Right lobe of liver (tissue), 6 donors: ENCODE results near the gene INAFM2. TPM values are rescaled to one million over a fixed set of nuclear protein-coding genes. Genes with fewer than 3 reads are reported as not detected.
A peak's percentile ranks its signal among the peaks of the same experiment; 100 is the strongest.

Experiments used
- ATAC-seq, 4 donors: fragments of 200-7000 bp; cut with Tn5 transposase; one replicate each; pipeline ENCODE4 v1.9.1; 2020; ENCODE audit warnings: mild to moderate bottlenecking in 4 of 4, moderate library complexity in 4 of 4
- DNase-seq, 3 donors: peaks; one replicate each; pipeline ENCODE4 v3.0.0-alpha.2; 2020
- H3K27ac ChIP-seq, 3 donors: fragments of 200-600 bp; one replicate each; pipeline ENCODE4 v1.8.0; 2022
- H3K27me3 ChIP-seq, 2 donors: fragments of 200-600 bp; one replicate each; pipeline ENCODE4 v1.8.0; 2022
- H3K36me3 ChIP-seq, 4 donors: fragments of 200-600 bp; sonication (generic) in 1 of 4; one replicate each; pipeline versions ENCODE4 v1.5.1 to v1.8.0; 2017 to 2022; ENCODE audit warnings: control low read depth in 1 of 4
- H3K4me1 ChIP-seq, 4 donors: fragments of 200-600 bp; sonication (generic) in 1 of 4; one replicate each; pipeline versions ENCODE4 v1.5.1 to v1.8.0; 2017 to 2022; ENCODE audit warnings: control low read depth in 1 of 4
- H3K4me3 ChIP-seq, 3 donors: fragments of 200-600 bp; one replicate each; pipeline ENCODE4 v1.8.0; 2022
- H3K9me3 ChIP-seq, 4 donors: fragments of 200-600 bp; sonication (generic) in 1 of 4; one replicate each; pipeline versions ENCODE4 v1.5.1 to v1.8.0; 2017 to 2022; ENCODE audit warnings: control low read depth in 1 of 4
- CTCF ChIP-seq, 4 donors: fragments of 200-600 bp in 3 of 4; fragments of 450-650 bp in 1 of 4; IDR thresholded peaks; one replicate each; pipeline versions ENCODE4 v1.5.1 to v1.8.0; 2016 to 2022; ENCODE audit warnings: antibody characterized with exemption in 4 of 4, mild to moderate bottlenecking in 2 of 4
- POLR2A ChIP-seq: fragments of 450-650 bp; IDR thresholded peaks from one replicate; pipeline ENCODE4 v1.6.1; 2017; ENCODE audit warnings: antibody characterized with exemption, mild to moderate bottlenecking
- WGBS: methylation state at CpG from one replicate; pipeline ENCODE4 v1.1.6; 2018; ENCODE audit warnings: low coverage, low lambda C conversion rate; ENCODE audit not compliant: insufficient coverage; ENCODE audit errors: missing lambda C conversion rate; 5-methylcytosine and 5-hydroxymethylcytosine counted together
- intact Hi-C, 2 donors: fragments of 100-400 bp; cut with DNase I; formaldehyde crosslinking; loops; one replicate each; pipeline versions ENCODE4 v1.11.2 to v1.14.1; 2022
- total RNA-seq, 6 experiments: library from RNA; depleted of rRNA in 2 of 6; stranded (reverse); fragments of >200 nt in 2 of 6; fragmentation: NEBNext Ultra II Directional in 3 of 6; extraction: Animal tissue kit (Norgen Biotek cat#: 25700) in 3 of 6; gene quantifications; one replicate each; pipeline versions ENCODE4 v1.1.0 to v1.2.4, GENCODE V29; 2016 to 2023
- donor health status: DM: no; HTN: yes; CAD: no.
- donor health status: DM: no; HTN: no; CAD: no.
- donor health status: DM: no; HTN: no; CAD: no.
- donor health status: DM: no; HTN: yes; CAD: no.
- donor health status: DM: no; HTN: yes; CAD: no.

INAFM2 gene
- total RNA-seq, 6 experiments from 2014 or later: 4.6 to 8.7 (median 5.8) TPM

DNA sequence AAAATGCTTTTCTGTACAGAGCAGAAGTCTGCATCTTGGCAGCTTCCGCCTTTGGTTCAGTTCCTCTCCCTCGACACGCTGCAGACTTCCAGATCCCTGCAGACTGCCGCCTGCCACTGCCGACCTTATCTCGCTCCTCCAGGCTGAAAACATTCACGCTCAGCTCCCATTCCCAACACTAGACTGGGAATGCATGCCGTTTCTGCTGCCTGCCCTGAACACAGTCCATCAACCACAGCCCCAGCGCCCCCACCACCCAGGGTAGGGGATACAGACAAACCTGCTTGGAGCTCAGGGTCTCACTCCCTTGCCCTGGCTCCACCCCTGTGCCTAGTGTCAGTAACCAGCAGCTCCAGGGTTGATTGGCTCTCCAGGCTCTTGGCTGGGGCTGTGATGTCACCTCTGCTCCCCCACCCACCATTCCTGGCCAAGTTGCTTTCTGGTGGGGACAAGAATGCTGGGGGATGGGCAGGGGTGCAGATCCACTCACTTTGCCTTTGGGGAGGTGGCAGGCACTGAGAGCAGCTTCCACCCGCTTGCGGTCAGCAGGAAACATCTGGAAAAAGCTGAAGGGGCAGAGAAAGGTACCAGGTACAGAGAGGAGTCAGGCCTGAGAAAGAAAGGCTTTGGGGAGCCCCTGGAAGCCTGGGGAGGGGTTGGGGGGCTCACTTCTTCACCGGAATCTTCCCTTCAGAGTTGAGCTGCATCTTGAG is 21.9 kb upstream of the INAFM2 start:
- Histone ChIP-seq H3K4me1 (no peaks in the 10 kb centered on the region), H3K4me3 (no peak overlapping the region), H3K9me3 (no peaks in the 10 kb centered on the region), H3K27me3 (no peaks in the 10 kb centered on the region), H3K27ac (no peak overlapping the region), H3K36me3 (no peaks in the 10 kb centered on the region)
- DNase-seq (peak in 1 of 3 donors; percentile 51), ATAC-seq (peak; percentile 12 to 53 (median 30))
- TF ChIP-seq CTCF (IDR thresholded peaks at IDR 0.05): no peak
- TF ChIP-seq POLR2A: no peak
- 51% methylated on average over 9 of the region's 12 CpGs for WGBS
- intact Hi-C loops: no loop called here

DNA sequence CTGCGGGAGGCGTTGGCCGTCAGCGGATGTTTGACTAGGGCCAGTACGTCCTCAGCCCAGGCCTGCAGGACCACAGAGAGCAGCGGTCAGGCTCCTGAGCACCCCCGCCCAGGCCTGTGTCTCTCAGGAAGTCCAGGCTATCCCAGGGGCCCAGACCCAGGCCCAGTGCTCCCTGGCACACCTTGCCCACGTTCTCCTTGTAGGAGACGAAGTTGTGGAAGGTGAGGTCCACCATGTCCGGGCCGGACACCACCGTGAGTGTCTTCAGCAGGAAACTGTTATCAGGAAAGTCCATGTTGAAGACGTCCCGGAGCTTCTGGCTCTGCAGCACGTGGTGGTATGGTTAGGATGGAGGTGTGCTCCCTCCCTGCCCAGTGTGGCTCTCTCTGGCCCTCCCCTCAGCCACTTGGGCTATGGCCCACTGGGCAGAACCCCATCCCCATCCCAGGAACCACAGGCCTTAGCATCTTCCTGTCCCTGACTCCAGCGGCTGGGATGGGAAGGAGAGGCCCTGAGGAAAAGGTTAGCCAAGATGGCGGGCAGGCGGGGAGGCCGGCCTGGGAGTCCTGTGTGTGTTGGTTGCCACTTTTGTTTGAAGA is 21.1 kb upstream of the INAFM2 start:
- H3K4me1 ChIP-seq: no peaks in the 10 kb centered on the region
- WGBS: 67% methylated on average over 3 of the region's 19 CpGs
- no peaks in the 10 kb centered on the region for H3K27me3 ChIP-seq

GRCh38 chr15:40302981-40303380 is 20.5 kb upstream of the INAFM2 start:
- H3K36me3 ChIP-seq: no peaks in the 10 kb centered on the region
- H3K27ac ChIP-seq: no peak overlapping the region
- H3K9me3 ChIP-seq: no peaks in the 10 kb centered on the region
- no peaks in the 10 kb centered on the region for H3K27me3 ChIP-seq
- DNase-seq: peak in 1 of 3 donors; percentile 36
- no peaks in the 10 kb centered on the region for H3K4me1 ChIP-seq
- intact Hi-C loops: no loop called here
- ATAC-seq: no peak
- no peak overlapping the region for H3K4me3 ChIP-seq
- WGBS: 100% methylated on average over 1 of the region's 11 CpGs
- TF ChIP-seq POLR2A (no peak), CTCF (IDR thresholded peaks at IDR 0.05) (no peak)

More for the DNA sequence above, 21.1 kb upstream of the INAFM2 start:
- Histone ChIP-seq H3K36me3 (no peaks in the 10 kb centered on the region), H3K27ac (no peak overlapping the region), H3K9me3 (no peaks in the 10 kb centered on the region), H3K4me3 (no peak overlapping the region)
- TF ChIP-seq CTCF (IDR thresholded peaks at IDR 0.05): no peak
- no peak for TF ChIP-seq POLR2A
- intact Hi-C loops: no loop called here
- DNase-seq (peak in 1 of 3 donors; percentile 29), ATAC-seq (no peak)

DNA sequence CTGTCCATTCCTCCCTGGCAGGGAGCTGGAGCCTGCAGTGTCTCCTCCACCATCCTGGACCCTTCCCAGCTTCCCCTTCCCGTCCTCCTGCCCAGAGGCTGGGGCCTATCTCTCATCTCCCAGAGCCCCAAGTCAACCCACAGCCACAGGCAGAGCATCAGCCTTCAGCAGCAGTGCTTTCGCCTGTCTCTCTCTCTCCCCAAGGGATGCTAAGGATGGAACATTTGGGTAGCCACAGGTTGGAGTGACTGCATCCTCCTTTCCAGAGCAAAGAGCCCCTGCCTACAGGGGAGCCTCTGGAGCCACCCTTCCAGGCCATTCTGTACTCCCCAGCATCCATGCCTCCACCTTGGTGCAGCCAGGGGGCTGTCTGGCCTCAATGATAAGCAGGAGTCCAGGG is 19.9 kb upstream of the INAFM2 start:
- WGBS: 100% methylated on average over 1 of the region's 2 CpGs
- no peaks in the 10 kb centered on the region for H3K4me1 ChIP-seq
- no peak overlapping the region for H3K27ac ChIP-seq
- no peaks in the 10 kb centered on the region for H3K9me3 ChIP-seq
- TF ChIP-seq CTCF (IDR thresholded peaks at IDR 0.05): no peak
- no peak for TF ChIP-seq POLR2A
- no peaks in the 10 kb centered on the region for H3K36me3 ChIP-seq
- DNase-seq (no peak), ATAC-seq (no peak)
- intact Hi-C loops: no loop called here
- no peaks in the 10 kb centered on the region for H3K27me3 ChIP-seq
- H3K4me3 ChIP-seq: no peak overlapping the region
